22Rv1 (cell line): Measurements from ENCODE around the gene GPX4.

Source experiments
- H3K27ac ChIP-seq: fragments of 450-650 bp; 2 replicates; pipeline ENCODE4 v1.5.1; 2017
- ZFX ChIP-seq: fragments of 450-650 bp; IDR thresholded peaks from 2 replicates; pipeline ENCODE4 v1.6.1; 2017; ENCODE audit warnings: antibody characterized with exemption, borderline replicate concordance
- TF ChIP-seq, protein P1 (sequence below): fragments of 450-650 bp; IDR thresholded peaks from 2 replicates; pipeline ENCODE4 v1.5.1; 2017; ENCODE audit warnings: mild to moderate bottlenecking

GPX4 gene

GRCh38 chr19:1093811-1094553, 9.8 kb upstream of the GPX4 start:
- TF ChIP-seq, protein P1, sequence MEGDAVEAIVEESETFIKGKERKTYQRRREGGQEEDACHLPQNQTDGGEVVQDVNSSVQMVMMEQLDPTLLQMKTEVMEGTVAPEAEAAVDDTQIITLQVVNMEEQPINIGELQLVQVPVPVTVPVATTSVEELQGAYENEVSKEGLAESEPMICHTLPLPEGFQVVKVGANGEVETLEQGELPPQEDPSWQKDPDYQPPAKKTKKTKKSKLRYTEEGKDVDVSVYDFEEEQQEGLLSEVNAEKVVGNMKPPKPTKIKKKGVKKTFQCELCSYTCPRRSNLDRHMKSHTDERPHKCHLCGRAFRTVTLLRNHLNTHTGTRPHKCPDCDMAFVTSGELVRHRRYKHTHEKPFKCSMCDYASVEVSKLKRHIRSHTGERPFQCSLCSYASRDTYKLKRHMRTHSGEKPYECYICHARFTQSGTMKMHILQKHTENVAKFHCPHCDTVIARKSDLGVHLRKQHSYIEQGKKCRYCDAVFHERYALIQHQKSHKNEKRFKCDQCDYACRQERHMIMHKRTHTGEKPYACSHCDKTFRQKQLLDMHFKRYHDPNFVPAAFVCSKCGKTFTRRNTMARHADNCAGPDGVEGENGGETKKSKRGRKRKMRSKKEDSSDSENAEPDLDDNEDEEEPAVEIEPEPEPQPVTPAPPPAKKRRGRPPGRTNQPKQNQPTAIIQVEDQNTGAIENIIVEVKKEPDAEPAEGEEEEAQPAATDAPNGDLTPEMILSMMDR: no peak
- no peak for TF ChIP-seq ZFX
- peak overlapping the region; percentile 54 for H3K27ac ChIP-seq

- no peak for TF ChIP-seq ZFX
- TF ChIP-seq, protein P1: no peak
- H3K27ac ChIP-seq: peak overlapping the region; percentile 54
Observed at GRCh38 chr19:1094655-1094977, 9.2 kb upstream of the GPX4 start.

DNA sequence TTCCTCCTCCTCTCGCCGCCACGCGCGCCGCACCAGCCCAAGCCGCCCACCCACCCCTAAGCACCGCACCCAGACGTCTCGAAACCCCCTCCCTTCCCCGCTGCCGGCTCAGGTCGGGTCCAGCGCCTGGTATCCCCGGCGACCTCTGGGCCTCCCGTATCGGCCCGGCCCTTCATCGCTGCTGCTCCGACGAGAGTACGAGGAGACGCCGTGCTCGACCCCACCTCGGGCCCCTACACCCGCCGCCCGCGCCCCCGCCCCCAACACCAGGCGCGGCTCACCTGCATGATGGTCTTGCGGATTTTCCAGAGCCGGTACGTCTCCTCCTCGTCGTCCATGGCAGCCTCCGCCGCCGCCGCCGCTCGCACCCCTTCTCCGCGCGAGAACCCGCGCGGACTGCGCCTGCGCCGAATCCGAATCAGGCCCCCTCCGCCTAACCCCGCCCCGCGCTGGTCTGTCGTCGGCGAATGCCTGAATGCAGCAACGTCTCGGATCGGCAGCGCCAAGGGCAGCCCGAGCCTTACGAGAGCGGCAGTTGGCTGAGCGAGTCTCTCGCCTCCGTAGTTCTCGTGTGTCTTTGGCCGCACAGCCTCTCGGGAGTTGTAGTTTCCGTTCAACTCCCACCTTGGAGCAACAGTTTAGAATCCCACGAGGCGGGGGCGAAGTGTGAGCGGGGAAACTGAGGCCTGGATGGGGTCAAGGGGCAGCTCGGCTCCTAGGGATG, 8.7 kb upstream of the GPX4 start, which contains the start of gene POLR2E:
TSS of gene POLR2E (minus strand) at position 398 of the 724 bp plus-strand sequence. CDS start at position 338, 60 bp downstream.
- TF ChIP-seq, protein P1: no peak
- TF ChIP-seq ZFX: no peak
- H3K27ac ChIP-seq: peak within 1 kb of the TSS; percentile 54

GRCh38 chr19:1097810-1098176, 6.0 kb upstream of the GPX4 start:
- H3K27ac ChIP-seq: peak overlapping the region; percentile 34; the same call in 1 of the 2 replicates
- TF ChIP-seq ZFX: no peak
- TF ChIP-seq, protein P1: no peak

- TF ChIP-seq, protein P1: no peak
Observed at GRCh38 chr19:1098177-1099051, 5.4 kb upstream of the GPX4 start.

DNA sequence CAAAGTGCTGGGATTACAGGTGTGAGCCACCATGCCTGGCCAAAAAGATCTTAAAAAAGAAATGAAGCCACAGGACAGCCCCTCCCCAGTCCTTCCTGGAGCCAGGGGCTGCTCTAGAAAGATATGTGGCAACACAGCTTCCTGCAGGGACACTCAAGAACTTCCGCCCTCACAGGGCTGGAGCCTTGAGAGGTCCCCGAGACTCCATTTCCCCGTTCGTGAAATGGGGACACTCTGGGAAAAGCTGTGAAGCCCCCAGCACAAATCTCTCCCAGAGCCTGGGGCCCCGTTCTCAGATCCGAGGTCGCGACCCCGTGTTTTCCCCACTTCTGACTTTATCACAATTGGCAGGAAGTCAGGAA, 2.5 kb upstream of the GPX4 start:
- no peak for TF ChIP-seq ZFX
- TF ChIP-seq, protein P1: no peak
- peak overlapping the region; percentile 98 for H3K27ac ChIP-seq

More at GRCh38 chr19:1098177-1099051, 5.4 kb upstream of the GPX4 start:
- H3K27ac ChIP-seq: peak overlapping the region; percentile 41
